PC-3 (cell line): ENCODE data around the gene BEND5.

Source experiments
- CTCF ChIP-seq: fragments of 300-600 bp; sonication (generic); conservative IDR thresholded peaks from 2 replicates; pipeline ENCODE4 v1.5.1; 2017; ENCODE audit warnings: antibody characterized with exemption, low read depth, mild to moderate bottlenecking, low read length
- EZH2 ChIP-seq: fragments of 300-600 bp; sonication (generic); IDR thresholded peaks from one replicate; pipeline ENCODE4 v1.6.1; 2017; ENCODE audit warnings: antibody characterized with exemption, mild to moderate bottlenecking, low read length; ENCODE audit not compliant: unreplicated experiment

DNA sequence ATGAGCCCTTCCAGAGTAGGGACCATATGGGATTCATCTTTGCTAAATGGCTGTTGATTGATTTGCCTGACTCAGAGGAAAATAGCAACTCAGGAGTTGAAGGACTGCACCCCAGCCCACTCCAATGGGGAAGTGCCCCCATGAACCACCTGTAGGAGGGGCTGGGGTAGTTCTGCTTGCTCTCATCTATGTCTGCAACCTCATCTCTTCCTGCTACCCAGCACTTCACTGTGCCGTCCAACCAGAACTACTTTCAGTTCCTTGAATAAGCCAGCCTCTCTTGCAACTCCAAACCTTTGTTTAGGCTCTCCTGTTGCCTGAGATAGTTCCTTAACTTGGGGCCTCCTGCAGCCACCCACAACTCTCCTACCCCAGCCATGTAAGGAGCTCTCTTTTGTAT is 26.6 kb downstream of the BEND5 start:
- TF ChIP-seq CTCF (no peak), EZH2 (no peak)
